Measurements from ENCODE around the gene PCSK4. TPM values are rescaled to one million over a fixed set of nuclear protein-coding genes. Genes with fewer than 3 reads are reported as not detected.
"Not testable (repeated sequence)": the region's sequence is repeated elsewhere in the genome, so short reads cannot be mapped to it uniquely, and the experiment has no call there.

Gene PCSK4
- 4.3 TPM for total RNA-seq
- long read RNA-seq = 0 reads

DNA sequence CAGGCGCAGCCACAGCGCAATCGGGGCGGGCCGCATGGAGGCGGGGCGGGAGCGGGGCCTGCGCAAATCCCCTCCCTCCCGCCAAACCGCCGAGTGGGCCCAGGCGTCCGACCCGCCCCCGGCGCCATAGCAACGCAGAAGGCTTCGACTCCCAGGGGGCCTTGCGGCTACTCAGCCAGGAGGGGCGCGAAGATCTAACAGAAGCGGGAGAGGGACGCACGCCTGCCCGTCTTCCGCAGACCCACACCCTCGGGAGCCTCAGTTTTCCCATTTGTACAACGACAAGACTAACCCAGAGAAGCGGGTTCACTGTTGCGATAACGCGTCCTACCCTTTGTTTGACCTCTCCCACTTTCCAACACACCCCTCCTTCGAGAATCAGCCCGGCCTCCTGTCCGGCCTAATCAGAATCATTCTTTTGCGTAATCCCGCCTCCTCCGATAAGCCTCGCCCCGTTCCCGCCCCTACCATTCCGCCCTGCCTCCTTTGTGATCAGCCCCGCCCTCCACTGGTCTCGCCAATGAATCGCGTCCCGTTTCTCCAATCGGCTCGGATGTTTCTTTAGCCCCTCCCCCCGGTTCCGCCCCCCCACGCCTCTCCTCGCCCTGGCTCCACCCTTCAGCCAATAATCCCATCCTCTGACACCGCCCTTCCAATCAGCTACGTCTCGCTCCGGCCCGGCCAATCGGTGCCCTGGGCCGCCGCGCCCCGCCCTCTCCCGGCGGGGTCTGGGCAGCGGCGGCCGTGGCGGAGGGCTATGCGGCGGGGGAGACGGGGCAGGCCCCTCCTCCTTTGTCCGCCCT lies at the start of gene PCSK4:
Gene PCSK4, minus strand, starts transcription at position 40 of the 803 bp plus-strand sequence. Its CDS starts 4 bp downstream, at position 36.
- DNase-seq (peak; percentile 99), ATAC-seq (peak; percentile 94)
- H3K4me1 ChIP-seq = peaks cover 11% of the 10 kb centered on the region
- TF ChIP-seq, protein P1, sequence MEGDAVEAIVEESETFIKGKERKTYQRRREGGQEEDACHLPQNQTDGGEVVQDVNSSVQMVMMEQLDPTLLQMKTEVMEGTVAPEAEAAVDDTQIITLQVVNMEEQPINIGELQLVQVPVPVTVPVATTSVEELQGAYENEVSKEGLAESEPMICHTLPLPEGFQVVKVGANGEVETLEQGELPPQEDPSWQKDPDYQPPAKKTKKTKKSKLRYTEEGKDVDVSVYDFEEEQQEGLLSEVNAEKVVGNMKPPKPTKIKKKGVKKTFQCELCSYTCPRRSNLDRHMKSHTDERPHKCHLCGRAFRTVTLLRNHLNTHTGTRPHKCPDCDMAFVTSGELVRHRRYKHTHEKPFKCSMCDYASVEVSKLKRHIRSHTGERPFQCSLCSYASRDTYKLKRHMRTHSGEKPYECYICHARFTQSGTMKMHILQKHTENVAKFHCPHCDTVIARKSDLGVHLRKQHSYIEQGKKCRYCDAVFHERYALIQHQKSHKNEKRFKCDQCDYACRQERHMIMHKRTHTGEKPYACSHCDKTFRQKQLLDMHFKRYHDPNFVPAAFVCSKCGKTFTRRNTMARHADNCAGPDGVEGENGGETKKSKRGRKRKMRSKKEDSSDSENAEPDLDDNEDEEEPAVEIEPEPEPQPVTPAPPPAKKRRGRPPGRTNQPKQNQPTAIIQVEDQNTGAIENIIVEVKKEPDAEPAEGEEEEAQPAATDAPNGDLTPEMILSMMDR (IDR thresholded peaks at IDR 0.05) = no peak
- no peaks in the 10 kb centered on the region for H3K36me3 ChIP-seq
- no peaks in the 10 kb centered on the region for H3K9me3 ChIP-seq
- peak within 1 kb of the TSS; percentile 65 for H3K27ac ChIP-seq
- peak within 1 kb of the TSS; percentile 62 for H3K4me3 ChIP-seq
- H3K27me3 ChIP-seq = no peaks in the 10 kb centered on the region
- intact Hi-C loops (cut with DNase I) = no loop called here

DNA sequence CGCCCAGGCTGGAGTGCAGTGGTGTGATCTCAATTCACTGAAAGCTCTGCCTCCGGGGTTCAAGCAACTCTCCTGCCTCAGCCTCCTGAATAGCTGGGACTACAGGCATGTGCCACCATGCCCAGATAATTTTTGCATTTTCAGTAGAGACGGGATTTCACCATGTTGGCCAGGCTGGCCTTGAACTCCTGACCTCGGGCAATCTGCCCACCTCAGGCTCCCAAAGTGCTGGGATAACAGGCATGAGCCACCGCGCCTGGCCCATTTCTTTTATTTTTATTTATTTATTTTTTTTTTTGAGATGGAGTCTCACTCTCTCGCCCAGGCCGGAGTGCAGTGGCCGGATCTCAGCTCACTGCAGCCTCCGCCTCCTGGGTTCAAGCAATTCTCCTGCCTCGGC lies 49.6 kb upstream of the PCSK4 start:
- not testable (repeated sequence) for H3K4me3 ChIP-seq, ATAC-seq, H3K9me3 ChIP-seq, DNase-seq, H3K36me3 ChIP-seq, H3K4me1 ChIP-seq, H3K27ac ChIP-seq
- H3K27me3 ChIP-seq = peaks cover 12% of the 10 kb centered on the region
- intact Hi-C loops (cut with DNase I) = loop anchor here (10.0 kb wide), 2 partner anchors 135 to 225 kb away; no protein-coding TSS in a partner anchor

DNA sequence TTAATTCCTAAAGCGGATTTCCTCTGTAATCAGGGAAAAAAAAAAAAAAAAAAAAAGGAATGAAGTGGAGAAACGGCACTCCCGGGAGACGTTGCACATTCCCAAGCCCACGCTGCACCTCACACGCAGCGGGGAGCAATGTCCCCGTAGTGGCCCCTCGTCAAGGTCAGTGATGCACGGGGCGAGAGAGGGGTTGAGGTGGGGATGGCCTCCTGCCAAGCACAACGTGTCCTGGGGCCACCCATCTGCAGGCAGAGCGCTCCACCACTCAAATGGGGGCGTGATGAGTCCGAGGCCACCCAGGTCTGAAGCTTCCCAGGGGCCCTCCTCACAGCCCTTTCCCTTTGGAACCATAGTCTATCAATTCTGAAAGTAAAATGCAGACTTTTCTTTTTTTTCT lies 48.8 kb upstream of the PCSK4 start:
- H3K27ac ChIP-seq = no peak overlapping the region
- intact Hi-C loops (cut with DNase I) = no loop called here
- DNase-seq = no peak
- no peak for ATAC-seq
- peaks cover 12% of the 10 kb centered on the region for H3K27me3 ChIP-seq
- H3K36me3 ChIP-seq = no peaks in the 10 kb centered on the region
- H3K4me1 ChIP-seq = no peaks in the 10 kb centered on the region
- no peaks in the 10 kb centered on the region for H3K9me3 ChIP-seq
- no peak overlapping the region for H3K4me3 ChIP-seq
- TF ChIP-seq, protein P1 (IDR thresholded peaks at IDR 0.05) = no peak

DNA sequence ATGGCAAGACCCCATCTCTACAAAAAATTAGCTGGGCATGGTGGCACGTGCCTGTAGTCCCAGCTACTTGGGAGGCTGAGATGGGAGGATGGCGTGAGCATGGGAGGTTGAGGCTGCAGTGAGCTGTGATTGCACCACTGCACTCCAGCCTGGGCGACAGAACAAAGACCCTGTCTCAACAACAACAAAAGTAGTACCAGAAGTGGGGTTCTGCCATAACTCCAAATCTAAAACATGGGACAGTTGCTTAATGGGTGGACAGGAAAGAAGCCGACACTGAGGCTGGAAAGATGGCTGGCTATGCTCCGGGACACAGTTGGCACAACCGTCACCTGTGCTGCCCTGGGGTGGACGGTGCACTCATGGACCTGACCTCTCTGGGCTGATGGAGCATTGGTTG lies 45.5 kb upstream of the PCSK4 start:
- H3K4me3 ChIP-seq; H3K4me1 ChIP-seq; DNase-seq; intact Hi-C loops (cut with DNase I); ATAC-seq; H3K27ac ChIP-seq; H3K9me3 ChIP-seq; H3K36me3 ChIP-seq: not testable (repeated sequence)
- H3K27me3 ChIP-seq = peaks cover 30% of the 10 kb centered on the region

- Histone ChIP-seq H3K27ac (no peak overlapping the region), H3K9me3 (no peaks in the 10 kb centered on the region), H3K27me3 (peaks cover 30% of the 10 kb centered on the region), H3K4me1 (no peaks in the 10 kb centered on the region), H3K4me3 (no peak overlapping the region), H3K36me3 (no peaks in the 10 kb centered on the region)
- TF ChIP-seq, protein P1 (IDR thresholded peaks at IDR 0.05) = no peak
- no peak for DNase-seq
- ATAC-seq = peak; percentile 28
- intact Hi-C loops (cut with DNase I) = no loop called here
Measured at GRCh38 chr19:1534972-1535371, 44.8 kb upstream of the PCSK4 start.

DNA sequence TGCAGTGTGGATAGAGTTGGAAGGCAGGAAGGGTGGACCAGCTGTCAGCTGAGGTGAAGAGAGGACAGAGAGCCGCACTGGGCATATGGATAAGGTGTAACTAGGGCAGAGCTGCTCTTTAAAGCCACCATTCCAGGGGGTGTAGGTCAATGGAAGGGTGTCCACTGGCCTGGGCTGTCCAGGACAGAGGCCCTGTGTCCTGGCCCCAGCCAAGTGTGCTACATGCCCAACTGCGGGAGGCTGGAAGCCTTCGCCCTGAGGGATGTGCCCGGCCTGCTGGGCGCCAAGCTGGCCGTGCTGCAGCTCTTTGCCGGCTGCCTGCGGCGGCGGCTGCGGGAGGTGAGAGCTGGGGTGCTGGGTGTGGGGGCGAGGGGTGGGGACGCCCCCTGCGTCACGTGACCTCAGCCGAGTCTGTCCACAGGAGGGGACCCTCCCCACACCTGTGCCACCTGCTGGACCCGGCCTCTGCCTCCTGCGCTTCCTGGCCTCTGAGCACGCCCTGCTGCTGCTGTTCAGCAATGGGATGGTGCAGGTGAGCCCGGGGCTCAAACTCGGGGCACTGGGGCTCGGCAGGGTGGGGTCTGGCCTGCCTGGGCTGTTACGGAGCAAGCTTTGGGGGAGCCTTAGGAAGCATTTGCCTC lies 43.5 kb upstream of the PCSK4 start:
- intact Hi-C loops (cut with DNase I) = no loop called here
- Histone ChIP-seq H3K36me3 (no peaks in the 10 kb centered on the region), H3K27me3 (peaks cover 38% of the 10 kb centered on the region), H3K4me1 (no peaks in the 10 kb centered on the region), H3K9me3 (no peaks in the 10 kb centered on the region), H3K27ac (no peak overlapping the region), H3K4me3 (no peak overlapping the region)
- ATAC-seq = no peak
- no peak for DNase-seq
- TF ChIP-seq, protein P1 (IDR thresholded peaks at IDR 0.05) = no peak

Measured in upper lobe of right lung (tissue), 1 donor.